ENCODE measurements around the gene TMIGD3.

Gene TMIGD3

DNA sequence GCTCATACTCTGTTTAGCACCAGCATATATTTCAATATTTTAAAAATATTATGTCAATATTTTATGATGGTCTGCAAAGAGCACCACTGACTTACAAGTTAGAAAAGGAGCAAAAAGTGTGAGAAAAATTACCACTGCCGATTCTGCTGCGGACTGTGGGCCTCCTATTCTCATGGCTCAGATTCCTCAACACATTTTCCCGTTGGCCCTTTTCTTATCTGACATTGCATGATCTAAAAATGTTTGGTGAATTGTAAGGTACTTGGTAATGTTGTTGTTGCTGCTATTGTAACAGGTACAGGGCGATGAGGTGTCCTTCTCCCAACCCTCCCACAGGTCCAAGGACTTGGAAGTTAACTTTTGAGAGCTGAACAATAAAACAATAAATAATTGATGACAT lies 28.9 kb downstream of the TMIGD3 start:
- no peak for DNase-seq (ENCODE audit: low read depth)

DNA sequence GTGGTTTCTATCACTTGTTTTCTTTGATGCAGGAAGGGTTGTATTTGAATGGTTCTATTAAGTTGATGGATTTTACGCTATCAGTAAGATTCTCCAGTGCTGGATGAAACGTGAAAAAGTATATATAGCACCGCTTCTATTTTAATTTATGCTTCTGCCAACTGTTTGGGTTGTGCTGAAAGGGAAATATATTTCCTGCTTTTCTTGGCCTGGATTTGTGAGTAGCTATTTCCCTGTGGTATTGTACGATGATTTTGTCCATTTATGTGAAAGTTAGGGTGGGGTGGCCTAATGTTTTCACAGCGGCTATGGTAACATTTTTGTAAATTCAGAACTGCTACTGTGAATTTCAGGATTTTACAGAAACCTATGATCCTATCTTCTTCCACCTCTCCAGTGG lies 29.3 kb downstream of the TMIGD3 start:
- DNase-seq (ENCODE audit: low read depth) = no peak

DNA sequence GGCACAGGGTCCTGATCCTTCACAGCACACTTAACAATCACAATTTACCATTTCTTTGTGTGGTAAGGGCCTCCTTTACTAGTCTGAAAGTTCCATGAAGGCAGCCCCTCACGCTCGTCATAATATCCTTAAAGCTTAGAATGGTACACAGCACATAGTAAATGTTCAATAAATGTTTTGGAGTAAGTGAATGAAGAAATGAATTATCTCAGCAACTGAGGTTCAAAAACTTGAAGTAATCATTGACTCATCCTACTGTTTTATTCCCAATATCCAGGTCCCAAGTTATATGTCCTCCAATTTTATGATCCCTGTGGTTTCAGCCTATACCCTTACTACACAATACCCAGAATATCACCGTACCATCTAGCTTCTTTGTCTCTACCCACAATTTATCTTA lies 31.9 kb downstream of the TMIGD3 start:
- DNase-seq (ENCODE audit: low read depth) = no peak

DNA sequence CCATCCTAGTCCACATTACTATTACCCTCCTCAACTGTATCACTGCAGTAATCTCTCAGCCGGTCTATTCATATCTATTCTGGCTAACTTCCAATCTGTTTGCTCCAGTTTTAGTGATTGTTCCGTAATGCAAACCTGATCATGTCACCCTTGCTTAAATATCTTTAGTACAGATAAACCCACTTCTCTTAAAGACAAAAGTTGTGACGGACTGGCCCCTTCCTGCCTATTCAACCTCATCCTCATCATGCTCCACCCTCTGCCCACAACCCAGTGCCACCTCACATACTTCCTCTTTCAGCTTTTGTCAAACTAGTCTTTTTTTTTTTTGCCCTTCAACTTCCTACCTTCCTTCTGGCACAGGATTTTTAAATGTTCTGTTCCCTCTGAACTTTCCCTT lies 32.4 kb downstream of the TMIGD3 start:
- DNase-seq (ENCODE audit: low read depth) = no peak

DNA sequence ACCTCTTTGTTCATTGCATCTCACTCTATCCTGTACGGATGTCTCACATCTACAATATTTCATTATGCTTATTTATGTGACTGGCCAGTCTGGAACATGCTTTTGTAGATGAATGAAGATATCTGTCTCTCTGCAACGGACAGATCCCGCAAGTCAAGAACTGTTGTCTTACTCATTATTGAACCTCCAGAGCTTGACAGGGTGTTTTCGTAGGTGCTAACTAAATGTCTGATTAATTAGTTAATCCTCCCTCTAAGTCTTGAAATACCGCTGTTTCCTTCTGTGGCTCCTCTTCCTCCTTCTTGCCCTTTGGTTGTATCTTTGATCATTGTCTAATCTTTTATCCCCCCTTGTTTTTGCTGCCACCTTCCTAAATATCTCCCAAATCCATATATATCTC lies 32.8 kb downstream of the TMIGD3 start:
- no peak for DNase-seq (ENCODE audit: low read depth)

DNA sequence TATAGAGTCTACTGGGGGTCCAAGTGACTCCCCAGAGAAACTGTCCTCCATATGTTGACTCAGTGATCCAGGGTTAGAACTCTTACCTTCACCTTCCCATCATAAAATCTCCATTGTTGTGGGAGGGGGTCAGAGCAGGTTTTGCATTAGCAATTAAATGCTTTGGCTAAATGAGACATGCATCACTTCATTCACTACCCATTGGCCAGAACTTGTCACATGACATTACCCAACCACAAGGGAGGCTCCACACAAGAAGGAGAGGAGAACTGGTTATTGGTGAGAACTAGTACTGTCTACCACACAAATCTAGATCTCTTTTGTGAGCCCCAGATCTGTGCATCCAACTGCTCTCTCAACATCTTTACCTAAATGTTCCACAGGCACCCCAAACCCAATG lies 33.9 kb downstream of the TMIGD3 start:
- no peak for DNase-seq (ENCODE audit: low read depth)

DNA sequence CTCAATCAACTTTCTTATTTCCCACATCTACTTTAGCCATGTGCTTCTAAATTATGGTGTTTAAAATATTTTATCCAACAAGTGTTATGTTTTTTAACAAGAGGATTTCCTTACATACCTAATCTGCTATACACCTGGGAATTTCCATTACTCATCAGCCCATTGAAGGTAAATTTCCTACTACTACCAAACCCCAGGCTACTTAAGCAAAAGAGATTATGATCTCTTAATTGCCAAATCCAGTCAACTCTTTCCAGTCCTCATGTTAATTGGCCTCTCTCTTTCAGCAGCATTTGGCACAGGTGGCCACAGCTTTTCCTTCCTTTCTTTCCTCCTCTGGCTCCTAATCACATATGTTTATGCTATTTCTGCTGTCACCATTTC lies 34.7 kb downstream of the TMIGD3 start:
- DNase-seq (ENCODE audit: low read depth) = no peak

DNA sequence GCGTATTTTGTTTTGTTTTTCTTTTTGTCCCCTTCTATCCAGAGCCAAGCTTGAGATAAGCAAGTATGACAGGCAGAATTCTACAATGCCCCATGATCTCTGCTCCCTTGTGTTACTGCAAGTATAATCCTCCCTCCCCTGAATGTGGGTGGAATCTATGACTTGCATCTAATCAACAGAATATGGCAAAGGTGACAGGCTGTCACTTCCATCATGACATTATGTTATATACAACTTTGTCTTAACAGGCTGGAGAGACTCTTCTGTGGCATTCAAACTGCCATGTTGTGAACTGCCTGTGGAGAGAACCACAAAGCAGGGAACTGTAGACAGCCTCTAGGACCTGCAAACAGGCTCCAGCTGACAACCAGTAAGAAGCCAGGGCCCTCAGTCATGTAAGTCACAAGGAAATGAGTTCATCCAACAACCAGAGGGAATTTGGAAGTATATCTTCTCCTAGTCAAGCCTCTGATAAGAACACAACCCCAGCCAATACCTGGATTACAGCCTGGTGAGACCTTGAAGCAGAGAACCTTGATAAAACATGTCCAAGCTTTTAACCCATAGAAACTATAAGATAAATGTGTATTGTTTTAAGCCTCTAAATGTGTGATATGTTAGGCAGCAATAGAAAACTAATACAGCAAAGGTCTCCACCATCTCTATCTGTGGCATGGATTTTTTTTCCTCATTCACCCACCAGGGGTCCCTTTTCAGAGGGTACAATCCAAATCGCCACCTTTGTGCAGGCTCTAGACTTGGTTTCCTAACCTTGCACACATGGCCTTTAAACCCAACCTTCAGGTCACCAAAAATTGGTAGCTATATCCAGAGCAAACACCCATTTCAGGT lies 35.3 kb downstream of the TMIGD3 start:
- DNase-seq (ENCODE audit: low read depth) = no peak

DNA sequence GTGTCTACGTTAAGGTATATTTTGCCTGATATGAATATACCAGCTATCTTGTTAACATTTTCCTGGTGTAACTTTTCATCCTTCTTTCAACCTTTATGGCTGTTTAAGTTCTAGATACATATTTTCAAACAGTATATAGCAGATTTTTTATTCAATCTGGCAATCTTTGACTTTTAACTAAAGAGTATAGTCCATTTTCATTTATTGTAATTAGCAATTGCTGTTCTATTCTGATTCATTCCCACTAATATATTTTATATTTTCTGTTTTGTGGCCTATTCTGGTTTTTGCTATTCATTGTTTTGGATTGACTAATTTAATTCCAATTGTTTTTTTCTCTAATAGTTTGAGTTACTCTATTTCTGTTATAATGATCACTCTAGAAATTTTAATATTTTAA lies 37.0 kb downstream of the TMIGD3 start:
- no peak for DNase-seq (ENCODE audit: low read depth)

DNA sequence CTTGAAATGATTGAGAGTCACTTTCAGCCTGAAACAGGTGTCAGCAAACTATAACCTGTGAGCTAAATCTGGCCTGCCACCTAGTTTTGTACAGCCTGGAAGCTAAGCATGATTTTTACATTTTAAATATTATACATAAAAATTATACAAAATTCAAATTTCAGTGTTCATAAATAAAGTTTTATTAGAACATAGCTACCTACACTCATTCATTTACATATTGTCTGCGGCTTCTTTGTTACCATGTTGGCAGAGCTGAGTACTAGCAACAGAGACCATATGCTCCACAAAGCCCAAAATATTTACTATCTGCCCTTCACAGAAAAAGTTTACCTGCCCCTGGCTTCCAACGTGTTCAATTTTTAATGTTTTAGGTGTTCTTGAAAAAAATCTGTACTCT lies 37.7 kb downstream of the TMIGD3 start:
- DNase-seq (ENCODE audit: low read depth) = no peak

DNA sequence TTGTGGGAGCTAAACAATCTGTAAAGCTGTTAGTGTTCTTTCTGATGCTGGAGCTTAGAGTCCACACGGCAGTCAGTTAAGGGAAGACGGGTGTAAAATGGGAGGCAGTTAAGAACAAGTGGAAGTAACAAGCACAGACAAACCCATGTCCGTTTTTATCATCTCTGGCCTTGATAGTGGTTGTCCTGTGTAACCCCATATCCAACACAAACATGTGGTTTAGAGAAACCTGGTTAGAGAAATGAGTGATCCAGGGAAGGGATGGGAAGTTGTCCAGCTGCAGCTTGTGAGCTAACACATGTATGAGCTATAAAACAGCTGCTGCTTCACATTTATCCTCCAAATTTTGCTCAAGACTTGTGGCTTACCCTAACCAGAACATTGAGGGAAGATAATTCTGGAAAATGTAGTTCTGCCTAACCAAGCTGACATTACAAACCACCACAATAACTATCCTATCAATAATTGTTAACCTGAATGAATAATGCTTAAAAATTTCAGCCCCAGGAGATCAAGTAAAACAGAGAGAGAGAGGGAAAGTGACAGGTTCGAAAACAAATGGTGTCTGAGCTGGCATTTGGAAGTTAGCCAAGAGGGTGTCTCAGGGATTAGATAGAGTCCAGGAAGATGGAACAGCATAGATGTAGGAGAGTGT lies 40.3 kb downstream of the TMIGD3 start:
- DNase-seq (ENCODE audit: low read depth) = no peak

DNA sequence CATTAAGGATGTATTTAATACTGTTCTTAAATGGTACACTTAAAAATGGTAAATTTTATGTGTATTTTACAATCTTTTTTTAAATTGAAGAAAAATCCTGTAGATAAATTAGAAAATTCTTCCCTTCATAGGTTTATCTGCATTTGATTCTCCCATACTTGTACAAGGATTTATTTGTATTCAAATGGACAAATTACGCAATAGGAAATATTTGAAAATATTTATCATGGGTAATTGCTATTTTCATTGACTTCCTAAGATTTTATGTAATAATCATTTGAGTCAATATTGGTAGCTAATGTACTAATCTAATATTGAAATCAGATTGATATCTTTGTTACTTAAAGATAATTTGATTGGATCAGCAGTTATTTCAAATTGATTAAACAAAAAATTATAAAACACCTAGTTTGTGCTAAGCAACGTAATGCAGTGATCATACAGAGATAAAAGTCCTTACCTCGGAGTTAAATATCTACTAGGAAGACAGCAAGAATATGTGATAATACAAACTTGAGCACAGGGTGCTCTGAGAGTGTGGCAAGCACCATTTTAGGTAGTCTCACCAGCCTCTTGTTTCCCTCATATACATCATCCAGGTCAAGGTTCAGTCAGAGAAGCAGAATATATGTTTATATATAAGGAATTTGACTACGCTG lies 40.9 kb downstream of the TMIGD3 start:
- DNase-seq (ENCODE audit: low read depth) = no peak

DNA sequence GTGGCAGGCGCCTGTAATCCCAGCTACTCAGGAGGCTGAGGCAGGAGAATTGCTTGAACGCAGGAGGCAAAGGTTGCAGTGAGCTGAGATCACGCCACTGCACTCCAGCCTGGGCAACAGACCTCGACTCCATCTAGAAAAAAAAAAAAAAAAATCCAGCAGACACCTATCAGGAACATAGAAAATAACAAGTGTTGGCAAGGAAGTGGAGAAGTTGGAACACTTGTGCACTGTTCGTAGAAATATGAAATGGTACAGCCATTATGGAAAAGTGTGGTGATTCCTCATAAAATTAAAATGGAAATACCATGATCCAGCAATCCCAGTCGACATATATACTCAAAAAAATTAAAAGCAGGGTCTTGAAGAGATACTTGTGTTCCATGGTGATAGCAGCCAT lies 41.7 kb downstream of the TMIGD3 start:
- DNase-seq (ENCODE audit: low read depth) = no peak

DNA sequence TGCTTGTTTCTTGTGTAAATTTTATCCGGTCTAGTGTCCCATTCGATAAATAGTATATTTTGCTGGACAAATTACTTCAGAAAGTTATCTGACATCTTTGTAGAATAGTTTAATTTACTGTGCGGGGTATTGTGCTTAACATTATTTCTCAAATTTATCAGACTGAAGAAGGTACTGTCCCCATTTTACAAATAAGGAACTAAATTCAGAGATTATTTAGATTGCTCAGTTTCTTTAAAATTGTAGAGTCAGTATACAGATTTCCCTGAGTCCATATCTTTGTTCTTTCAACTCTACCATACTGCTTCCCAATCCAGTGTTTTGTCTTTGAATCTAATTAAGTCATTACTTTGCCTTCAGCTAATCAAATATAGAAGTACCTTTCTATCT lies 47.8 kb downstream of the TMIGD3 start:
- no peak for DNase-seq (ENCODE audit: low read depth)

DNA sequence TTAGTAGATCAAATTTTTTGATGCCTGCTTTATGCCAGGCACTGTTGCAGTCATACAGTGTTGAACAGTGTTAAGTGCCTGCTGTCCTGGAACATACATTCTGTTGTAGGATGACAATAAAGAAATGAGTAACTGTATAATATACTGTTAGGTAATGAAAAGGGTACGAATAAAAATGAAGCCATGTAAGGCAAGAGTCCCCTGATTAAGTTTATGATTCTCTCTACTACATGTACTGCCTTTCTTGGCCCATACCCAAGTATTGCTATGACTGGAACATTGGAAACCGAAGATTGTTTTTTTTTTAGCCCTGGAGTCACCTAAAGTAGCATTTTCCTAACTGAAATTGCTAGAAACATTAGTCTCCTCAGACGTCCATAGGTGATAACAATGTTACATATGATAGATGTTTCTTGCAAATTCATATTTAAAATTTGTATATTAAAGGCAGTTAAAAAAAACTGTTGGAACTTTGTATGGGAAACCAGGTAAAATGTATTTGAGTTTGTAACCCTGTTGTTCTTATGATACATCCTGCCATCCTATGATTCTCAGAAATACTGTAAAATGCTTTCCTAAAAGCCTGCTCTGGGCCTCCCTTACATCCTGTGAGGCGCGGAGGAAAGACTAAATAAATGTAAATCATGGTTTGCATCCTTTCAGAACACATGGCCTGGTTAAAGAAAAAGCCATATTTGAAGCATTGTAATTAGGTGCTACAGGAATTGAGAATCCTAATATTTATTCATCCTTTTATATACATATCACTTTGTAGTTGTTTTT lies 48.4 kb downstream of the TMIGD3 start:
- DNase-seq (ENCODE audit: low read depth) = no peak

DNA sequence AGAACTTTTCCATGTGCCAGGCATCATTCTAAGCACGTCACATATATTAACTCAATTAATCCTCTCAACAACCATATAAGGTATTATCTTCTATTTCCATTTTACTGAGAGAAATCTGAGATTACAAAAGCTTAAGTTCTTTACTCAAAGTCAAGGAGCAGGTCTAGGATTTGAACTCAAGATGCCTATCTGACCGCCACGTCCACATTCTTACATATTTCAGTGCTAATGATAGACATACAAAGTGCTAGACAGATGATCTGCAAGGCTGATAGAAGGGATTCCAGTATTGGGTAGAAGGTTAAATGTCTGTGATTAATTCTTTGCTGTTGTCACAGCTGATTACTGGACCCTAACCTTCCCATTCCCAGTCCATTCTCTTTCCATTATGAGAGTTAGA lies 49.7 kb downstream of the TMIGD3 start:
- no peak for DNase-seq (ENCODE audit: low read depth)

DNA sequence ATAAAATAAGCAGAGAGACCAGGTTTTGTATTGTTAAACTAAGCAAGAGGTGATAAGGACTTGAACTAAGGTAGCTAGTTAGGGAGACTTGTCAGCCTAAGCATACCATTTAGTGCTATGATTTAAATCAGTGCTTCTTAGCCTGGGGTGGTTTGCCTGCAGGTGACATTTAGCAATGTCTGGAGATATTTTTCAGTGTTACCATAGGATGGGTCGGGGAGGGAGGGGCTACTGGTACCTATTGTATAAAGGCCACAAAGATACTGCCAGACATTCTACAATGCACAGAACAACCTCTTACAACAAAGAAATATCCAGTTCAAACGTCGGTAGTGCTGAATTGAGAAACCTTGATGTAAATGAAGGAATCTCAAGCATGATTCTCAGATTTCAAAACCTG lies 50.9 kb downstream of the TMIGD3 start:
- DNase-seq (ENCODE audit: low read depth) = no peak

DNA sequence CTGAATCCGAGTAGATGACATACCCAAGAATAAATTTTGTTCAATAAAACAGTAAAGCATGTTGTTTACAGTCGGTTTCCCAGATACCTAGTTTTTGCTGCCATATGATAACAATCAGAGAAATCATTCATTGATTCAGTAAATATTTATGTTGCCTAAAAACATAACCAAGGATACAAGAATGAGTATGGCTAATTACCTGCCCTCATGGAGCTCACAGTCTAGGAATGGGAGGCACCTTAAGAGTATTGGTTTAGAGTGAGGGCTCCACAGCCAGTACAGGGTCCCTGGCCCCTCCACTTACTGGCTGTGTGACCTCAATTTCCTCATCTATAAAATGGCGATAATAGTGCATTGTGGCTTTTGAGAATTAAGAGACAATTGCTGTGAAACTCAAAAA lies 53.2 kb downstream of the TMIGD3 start:
- DNase-seq (ENCODE audit: low read depth) = no peak

DNA sequence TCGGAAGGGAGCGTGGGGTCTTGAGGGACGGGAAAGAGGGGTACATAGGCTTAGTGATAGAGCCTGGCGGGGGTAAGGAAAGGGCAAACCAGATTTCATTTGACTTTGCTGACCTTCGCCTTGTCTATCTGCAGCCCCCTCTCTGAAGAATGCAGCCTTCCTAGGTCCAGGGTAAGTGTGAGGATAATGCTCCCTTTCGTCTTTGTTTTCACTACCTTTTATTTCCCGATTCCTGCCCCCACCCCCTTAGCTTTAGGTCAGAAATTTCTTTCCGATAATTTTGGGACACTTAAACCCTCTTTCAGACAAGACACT lies 53.8 kb downstream of the TMIGD3 start:
- no peak for DNase-seq (ENCODE audit: low read depth)

DNA sequence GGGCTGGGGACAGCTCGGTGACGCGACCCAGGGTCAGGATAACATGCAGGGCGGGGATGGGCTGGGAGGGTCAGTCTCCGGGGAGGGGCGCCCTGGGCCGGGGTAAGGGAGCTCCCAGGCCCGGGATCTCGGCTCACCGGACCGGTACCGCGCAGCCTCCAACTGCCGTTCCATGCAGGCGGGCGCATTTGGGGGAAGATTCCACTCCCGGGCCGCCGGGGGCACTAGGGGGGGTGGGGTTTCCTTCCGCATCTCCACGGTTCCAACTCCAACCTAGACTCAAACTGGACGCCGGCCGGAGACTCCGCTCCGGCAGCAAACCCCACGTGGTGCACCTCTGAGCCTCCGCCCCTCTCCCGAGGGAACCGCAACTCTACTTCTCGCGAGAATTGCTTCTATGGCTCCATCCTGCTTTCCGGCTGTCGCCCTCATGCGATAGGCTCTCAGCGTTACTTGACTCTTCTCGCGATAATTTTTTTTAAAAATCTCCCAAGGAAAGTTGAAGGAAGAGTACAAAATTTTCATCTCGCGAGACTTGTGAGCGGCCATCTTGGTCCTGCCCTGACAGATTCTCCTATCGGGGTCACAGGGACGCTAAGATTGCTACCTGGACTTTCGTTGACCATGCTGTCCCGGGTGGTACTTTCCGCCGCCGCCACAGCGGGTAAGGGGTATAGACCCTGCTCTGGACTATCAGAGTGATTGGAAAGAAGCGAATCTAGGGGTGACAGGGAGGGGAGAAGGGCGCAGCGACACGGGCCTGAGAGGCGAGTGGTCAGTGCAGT lies 54.3 kb downstream of the TMIGD3 start, which contains the start of the genes ATP5PB and WDR77:
ATP5PB (plus strand) TSS at position 547 of the 785 bp plus-strand sequence; CDS start at position 625, 78 bp downstream.
WDR77 (minus strand) TSS at position 339 of the 785 bp plus-strand sequence; CDS start at position 252, 87 bp downstream.
- DNase-seq (ENCODE audit: low read depth) = peak; percentile 98

DNA sequence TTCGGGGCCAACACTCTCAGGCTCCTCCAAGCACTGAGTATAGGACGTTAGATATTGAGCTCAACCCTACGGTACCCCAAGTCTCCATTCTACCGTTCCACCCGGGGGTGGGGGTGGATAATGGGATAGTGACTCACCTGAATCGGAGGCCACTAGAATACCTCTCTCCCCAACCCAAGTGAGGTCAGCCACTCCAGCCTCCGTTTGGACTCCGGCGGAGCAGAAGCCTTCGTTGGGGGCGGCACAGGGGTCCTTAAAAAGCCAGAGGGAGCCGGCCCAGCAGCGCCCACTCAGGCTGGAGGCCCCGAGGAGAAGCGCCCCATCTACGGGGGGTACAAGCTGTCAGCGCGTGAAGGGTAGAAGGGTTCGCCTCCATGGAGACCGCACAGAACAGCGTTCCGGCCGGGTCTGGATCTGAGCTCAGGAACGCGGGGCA lies 54.9 kb downstream of the TMIGD3 start:
- no peak for DNase-seq (ENCODE audit: low read depth)

Measured in HS-5 (cell line).